KOPT-K1 (cell line): ENCODE data around the gene ADAM11.

Experiments used
- H3K27ac ChIP-seq: fragments of 200-600 bp; sonication (generic); 2 replicates; pipeline ENCODE4 v1.5.1; 2016; ENCODE audit warnings: antibody characterized with exemption, mild to moderate bottlenecking, low read depth, low read length; ENCODE audit not compliant: poor library complexity, severe bottlenecking
- H3K36me3 ChIP-seq: fragments of 200-600 bp; sonication (generic); 2 replicates; pipeline ENCODE4 v1.5.1; 2017; ENCODE audit warnings: antibody characterized with exemption, mild to moderate bottlenecking, low read length, moderate library complexity; ENCODE audit not compliant: insufficient read depth
- H3K9me3 ChIP-seq: fragments of 200-600 bp; sonication (generic); 2 replicates; pipeline ENCODE4 v1.5.1; 2017; ENCODE audit warnings: antibody characterized with exemption, low read length, mild to moderate bottlenecking; ENCODE audit not compliant: insufficient read depth, poor library complexity, severe bottlenecking

ADAM11 gene

DNA sequence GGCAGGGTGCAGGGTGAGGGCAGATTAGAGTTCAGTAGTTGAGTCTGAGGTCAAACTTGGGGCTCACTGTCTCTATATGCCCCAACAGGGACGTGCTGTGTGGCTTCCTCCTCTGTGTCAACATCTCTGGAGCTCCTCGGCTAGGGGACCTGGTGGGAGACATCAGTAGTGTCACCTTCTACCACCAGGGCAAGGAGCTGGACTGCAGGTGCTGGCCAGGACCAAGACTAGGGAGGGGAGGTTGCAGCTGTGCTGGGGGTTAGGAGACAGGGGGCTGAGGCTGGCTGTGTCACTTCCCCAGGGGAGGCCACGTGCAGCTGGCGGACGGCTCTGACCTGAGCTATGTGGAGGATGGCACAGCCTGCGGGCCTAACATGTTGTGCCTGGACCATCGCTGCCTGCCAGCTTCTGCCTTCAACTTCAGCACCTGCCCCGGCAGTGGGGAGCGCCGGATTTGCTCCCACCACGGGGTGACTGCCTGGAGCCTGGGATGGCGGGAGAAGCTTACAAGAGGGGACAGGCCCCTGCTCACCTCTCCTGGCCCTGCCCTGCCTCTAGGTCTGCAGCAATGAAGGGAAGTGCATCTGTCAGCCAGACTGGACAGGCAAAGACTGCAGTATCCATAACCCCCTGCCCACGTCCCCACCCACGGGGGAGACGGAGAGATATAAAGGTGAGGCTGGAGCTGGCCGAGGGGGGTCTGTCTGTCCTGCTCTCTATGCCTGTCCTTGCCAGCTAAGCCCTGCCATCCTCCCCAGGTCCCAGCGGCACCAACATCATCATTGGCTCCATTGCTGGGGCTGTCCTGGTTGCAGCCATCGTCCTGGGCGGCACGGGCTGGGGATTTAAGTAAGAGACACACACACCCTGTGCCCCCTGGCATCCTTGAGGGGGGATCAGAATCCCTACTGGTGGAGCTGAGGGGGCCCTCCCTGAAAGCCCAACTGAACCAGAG is 18.9 kb downstream of the ADAM11 start:
- Histone ChIP-seq H3K36me3 (no peaks in the 10 kb centered on the region), H3K27ac (no peak overlapping the region), H3K9me3 (no peaks in the 10 kb centered on the region)

DNA sequence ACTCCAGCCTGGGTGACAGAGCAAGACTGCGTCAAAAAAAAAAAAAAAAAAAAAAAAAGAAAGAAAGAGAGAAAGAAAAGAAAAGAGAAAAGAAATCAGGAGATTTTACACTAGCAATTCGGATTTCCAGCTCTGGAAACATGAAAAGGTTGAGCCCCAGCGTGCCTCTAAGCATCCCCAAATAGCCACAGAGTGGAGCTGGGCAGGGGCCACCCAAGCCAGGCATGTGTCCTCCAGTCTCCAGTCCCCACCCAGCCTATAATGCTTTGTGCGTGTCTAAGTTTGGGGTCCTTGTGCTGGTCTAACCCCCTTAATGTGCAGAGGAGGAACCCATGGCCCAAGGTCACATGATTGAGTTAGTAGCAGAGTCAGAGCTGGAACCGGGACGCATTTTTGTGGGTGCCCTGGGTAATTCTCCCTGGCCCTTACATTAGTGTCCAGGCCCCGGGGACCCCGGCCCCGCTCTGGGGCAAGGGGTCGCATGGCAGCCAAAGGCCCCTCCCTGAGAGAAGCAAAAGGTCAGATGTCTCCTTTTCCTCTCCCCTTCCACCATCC is 19.9 kb downstream of the ADAM11 start:
- H3K36me3 ChIP-seq = no peaks in the 10 kb centered on the region
- no peaks in the 10 kb centered on the region for H3K9me3 ChIP-seq
- H3K27ac ChIP-seq = no peak overlapping the region

DNA sequence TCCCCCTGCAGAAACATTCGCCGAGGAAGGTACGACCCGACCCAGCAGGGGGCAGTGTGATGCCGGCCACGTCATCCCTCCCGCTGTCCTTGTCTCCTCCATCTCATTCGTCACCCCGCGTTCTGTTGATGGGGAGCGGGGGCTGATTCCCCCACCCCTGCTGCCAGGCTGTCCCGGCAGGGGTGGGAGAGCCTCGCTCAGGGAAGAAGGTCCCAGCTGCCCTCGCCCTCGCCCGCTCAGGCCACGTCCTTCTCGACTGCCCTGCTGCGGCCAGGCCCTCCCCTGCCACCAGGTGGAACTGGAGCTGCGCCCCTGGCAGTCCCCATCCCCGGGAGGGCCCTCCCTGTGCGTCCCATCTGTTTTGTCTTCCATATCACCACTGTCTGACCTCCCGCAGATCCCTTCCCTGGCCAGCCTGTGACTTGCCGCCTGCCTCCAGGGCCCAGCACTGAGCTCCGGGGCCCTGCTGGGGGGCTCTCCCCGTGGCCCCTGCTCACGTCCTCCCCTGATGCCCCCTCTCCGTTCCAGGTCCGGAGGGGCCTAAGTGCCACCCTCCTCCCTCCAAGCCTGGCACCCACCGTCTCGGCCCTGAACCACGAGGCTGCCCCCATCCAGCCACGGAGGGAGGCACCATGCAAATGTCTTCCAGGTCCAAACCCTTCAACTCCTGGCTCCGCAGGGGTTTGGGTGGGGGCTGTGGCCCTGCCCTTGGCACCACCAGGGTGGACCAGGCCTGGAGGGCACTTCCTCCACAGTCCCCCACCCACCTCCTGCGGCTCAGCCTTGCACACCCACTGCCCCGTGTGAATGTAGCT is 20.6 kb downstream of the ADAM11 start:
- H3K9me3 ChIP-seq = no peaks in the 10 kb centered on the region
- no peak overlapping the region for H3K27ac ChIP-seq
- H3K36me3 ChIP-seq = no peaks in the 10 kb centered on the region

DNA sequence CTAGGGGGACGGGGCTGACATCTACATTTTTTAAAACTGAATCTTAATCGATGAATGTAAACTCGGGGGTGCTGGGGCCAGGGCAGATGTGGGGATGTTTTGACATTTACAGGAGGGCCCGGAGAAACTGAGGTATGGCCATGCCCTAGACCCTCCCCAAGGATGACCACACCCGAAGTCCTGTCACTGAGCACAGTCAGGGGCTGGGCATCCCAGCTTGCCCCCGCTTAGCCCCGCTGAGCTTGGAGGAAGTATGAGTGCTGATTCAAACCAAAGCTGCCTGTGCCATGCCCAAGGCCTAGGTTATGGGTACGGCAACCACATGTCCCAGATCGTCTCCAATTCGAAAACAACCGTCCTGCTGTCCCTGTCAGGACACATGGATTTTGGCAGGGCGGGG is 21.4 kb downstream of the ADAM11 start:
- Histone ChIP-seq H3K27ac (no peak overlapping the region), H3K9me3 (no peaks in the 10 kb centered on the region), H3K36me3 (no peaks in the 10 kb centered on the region)

DNA sequence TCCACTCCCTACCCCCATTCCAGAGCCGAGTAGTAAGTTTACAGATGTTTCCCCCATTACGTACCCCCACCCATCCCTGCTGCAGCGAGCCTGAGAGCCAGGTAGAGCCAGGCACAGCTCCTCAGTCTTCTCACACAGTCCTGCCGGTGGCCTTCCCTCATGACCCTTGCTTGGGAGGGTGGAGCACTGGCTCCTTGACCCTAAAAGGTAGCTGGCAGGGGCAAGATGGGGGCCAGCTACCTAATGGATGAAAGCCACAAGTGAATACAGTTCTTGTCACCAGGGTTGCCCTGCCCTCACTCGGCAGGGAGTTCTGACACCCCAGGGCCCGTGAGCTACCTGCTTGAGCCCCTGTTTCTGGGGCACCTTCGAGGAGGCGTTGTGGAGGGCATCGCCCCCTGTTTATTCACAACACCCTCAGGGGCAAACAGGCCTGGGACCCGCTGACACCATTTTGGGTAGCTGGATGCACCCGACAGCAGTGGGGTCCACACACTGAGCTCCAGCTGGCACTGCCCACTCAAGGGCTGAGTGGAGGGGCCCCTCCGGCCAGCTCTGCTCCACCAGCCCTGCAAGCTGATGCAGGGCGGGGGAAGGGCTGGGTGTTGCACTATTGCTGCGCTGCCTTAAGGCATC is 22.2 kb downstream of the ADAM11 start:
- no peaks in the 10 kb centered on the region for H3K9me3 ChIP-seq
- H3K27ac ChIP-seq = no peak overlapping the region
- no peaks in the 10 kb centered on the region for H3K36me3 ChIP-seq

DNA sequence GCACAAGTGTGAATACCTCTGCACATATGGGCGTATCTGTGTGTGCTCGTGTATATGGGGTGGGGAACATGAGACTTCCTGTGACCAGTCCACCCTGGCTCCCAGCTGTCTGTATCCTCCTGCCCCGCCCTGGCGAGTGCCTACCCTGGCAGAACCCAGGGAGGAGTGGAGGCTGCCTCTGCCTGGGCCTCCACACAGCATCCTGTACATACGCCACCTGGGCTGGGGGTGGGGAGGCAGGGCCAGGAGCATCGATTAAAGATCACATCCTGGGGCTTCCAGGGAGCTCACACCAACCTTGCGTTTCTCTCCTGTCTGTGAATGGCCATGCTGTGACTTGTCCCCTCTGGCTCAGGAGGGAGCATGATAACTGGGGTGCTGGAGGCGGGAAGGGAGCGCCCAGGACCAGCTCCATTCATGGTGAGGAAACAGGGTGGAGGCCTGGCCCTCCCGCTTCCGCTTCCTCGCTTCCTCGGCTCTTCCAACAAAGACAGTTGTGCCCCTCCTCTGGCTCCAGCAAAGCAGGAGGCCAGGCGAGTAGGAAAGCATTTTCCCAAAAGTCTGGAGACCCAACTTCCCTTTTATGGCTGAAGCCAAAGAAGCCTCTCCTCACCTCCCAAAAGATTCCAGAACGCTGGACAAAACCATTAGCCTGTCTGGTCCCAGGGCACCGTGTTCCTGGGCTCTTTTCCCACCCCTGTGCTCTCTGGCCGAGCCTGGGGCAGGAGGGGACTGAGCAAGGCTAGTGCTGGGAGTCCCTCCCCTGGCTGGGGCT is 22.9 kb downstream of the ADAM11 start:
- Histone ChIP-seq H3K36me3 (no peaks in the 10 kb centered on the region), H3K9me3 (no peaks in the 10 kb centered on the region), H3K27ac (no peak overlapping the region)

DNA sequence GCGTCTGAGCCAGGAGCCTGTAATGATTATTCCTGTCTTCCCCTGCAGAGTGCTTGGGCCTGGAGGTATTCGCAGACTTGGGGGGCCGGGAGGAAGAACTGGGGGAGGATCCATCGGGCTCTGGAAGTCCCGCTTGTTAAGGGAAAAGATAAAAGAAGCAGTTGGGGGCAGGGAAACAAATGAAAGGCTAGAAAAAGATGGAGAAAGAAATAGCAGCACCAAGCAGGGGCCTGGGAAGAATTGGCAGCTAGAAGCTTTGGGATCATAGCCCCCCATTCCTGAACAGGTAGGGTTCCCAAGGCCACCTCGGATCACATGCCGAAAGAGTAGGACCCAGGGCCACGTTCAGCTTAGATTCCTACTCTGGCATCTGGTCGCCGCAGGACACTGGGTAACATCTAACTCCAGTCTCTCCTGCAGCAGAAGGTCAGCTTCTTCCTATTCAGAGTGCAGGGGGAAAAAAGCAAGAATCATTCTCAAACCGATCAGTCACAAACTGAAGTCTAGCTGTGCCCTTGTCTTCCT is 23.6 kb downstream of the ADAM11 start:
- H3K9me3 ChIP-seq = no peaks in the 10 kb centered on the region

DNA sequence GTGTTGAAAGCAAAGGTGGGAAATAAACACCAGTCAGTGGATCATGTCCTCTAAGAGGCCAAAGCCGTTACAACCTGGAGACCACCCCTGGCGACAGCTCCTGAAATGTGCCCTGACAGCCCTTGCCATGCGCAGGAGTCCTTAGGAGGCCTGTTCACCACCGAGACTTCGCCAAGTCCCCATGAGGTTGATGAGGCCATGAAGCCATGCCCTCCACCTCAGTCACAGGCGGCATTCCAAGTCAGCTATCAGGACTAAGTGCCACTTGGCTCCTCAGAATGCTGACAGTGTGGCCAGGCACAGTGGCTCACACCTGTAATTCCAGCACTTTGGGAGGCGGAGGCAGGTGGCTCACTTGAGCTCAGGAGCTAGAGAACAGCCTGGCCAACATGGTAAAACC is 27.1 kb downstream of the ADAM11 start:
- H3K27ac ChIP-seq = no peak overlapping the region
- H3K36me3 ChIP-seq = no peaks in the 10 kb centered on the region
- no peaks in the 10 kb centered on the region for H3K9me3 ChIP-seq

More for the DNA sequence above, 23.6 kb downstream of the ADAM11 start:
- Histone ChIP-seq H3K27ac (no peak overlapping the region), H3K36me3 (no peaks in the 10 kb centered on the region)

DNA sequence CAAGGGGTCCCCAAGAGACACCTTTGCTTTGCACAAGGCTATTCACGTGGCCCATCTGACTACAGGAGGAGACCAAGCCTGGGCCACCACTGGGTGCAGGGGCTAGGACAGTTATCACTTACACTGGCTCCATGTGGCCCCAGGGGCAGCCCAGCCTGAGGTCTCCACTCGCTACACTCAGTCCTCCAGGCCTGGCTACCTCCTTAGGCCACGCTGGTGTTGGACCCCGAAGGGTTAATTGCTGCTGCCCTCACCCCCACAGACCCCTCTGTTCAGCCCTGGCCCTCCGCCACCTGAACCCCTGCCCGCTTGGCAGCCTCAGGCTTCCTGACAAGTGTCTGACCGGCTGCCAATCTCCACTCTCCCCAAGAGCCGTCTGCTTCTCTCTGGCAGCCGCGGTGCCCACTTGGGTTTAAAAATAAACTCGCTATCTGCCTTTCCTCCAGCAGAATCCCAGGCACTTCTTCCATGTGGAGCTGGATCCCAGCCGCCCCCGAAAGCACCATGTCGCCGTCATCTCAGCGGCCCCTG is 27.8 kb downstream of the ADAM11 start:
- H3K9me3 ChIP-seq = no peaks in the 10 kb centered on the region
- H3K27ac ChIP-seq = no peak overlapping the region
- no peaks in the 10 kb centered on the region for H3K36me3 ChIP-seq

DNA sequence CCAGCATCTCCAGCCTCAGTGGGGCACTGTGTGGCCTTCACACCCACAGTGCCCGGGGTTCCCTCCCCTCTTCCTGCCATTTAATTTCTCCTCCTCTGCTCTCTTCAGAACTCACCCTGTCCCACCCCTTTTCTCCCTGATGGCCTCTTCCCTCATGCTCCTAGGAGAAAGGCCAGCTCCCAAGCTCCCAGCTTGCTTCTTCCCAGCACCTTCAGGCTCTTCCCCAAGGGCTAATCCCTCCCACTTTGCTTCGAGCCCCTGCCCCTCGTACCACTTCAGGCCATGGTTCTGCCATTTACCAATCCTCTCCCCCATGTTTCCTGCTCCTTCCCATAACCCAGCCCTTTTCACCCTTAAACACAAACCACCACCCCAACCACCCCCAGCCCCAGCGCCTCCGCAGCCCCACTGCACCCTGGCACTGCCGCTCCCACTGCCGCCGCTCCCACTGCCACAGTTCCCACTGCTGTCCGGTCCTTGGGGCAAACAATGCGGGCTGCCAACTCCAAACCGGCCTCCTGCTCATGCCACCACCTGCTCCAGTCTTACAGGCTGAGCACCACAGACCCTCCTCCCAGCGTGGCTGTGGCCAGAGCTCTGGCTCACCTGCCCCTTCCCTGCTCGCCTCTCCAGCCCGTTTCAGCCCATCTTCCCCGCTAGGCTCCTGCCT is 28.6 kb downstream of the ADAM11 start:
- Histone ChIP-seq H3K27ac (no peak overlapping the region), H3K9me3 (no peaks in the 10 kb centered on the region), H3K36me3 (no peaks in the 10 kb centered on the region)

DNA sequence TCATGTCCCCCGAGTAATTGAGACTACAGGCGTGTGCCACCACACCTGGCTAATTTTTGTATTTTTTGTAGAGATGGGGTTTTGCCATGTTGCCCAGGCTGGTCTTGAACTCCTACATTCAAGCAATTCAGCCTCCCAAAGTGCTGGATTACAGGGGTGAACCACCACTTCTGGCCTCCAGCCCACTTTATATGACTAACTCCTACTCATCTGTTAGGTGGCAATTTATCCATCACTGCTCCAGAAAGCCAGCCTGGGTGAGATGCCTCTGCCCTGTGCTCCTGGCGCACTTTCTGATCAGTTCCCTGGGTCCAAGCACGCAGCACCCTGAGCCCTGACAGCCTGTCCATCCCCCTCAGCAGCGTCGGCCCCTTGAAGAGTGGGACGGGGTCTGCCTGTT is 29.4 kb downstream of the ADAM11 start:
- no peak overlapping the region for H3K27ac ChIP-seq
- H3K9me3 ChIP-seq = no peaks in the 10 kb centered on the region
- no peaks in the 10 kb centered on the region for H3K36me3 ChIP-seq

DNA sequence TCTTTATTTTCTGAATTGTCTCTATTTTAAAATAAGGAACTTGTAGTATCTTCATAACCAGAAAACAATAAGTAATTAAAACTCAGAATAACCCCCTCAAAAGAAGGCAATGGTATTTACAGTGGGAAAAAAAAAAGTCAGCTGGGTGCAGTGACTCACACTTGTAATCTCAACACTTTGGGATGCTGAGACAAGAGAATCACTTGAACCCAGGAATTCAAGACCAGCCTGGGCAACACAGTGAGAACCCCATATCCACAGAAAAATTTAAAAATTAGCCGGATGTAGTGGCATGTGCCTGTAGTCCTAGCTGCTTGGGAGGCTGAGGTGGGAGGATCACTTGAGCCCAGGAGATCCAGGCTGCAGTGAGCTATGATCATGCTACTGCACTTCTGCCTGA is 33.5 kb downstream of the ADAM11 start:
- no peaks in the 10 kb centered on the region for H3K9me3 ChIP-seq
- H3K27ac ChIP-seq = no peak overlapping the region
- H3K36me3 ChIP-seq = peaks cover 2% of the 10 kb centered on the region; the same call in 1 of the 2 replicates
